ENCODE measurements around the gene LANCL2. TPM values are rescaled to one million over a fixed set of nuclear protein-coding genes. Genes with fewer than 3 reads are reported as not detected.

The LANCL2 gene
- total RNA-seq, 1 experiment from 2014 or later: 21.8 TPM

DNA sequence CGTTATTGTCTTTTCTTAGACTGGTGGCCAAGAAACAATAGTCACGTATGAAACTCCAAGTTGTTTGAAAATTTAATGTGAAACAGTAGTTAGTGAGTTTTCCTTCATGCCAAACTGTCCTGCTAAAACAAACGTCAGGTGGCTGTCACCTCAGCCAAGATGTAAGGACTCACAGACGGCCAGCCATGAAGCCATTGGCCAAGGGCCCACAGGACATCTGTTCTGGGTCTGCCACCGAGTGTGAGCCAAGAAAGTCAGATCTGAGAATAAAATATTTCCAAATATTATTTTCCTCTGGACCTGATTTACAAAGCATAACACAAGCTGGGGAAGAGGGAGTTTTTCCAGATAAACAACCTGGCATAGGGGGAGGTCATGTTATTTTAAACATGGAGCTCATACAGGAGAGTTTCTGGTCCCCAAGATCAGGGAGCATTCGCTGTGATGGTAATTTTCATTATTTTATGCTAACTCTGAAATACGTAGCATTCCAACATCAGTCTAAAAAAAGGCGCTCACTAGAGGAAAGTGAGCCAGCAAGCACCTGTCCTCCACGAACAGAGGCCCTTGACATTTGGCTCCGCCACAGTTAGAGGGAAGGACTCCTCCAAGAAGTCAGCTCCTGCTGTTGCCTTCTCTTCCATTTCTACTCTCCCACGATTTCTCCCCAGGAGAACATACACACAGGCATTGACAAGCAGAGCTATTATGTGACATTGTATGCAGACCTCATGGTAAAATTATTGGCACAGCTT lies 38.9 kb upstream of the LANCL2 start:
- Histone ChIP-seq H3K79me2 (ENCODE audit: low read depth) (no peaks in the 10 kb centered on the region), H3K9me2 (ENCODE audit: insufficient read depth) (peaks cover 3% of the 10 kb centered on the region; the same call in 1 of the 2 replicates), H3K27me3 (ENCODE audit: insufficient read depth, low read depth) (peaks cover 77% of the 10 kb centered on the region), H3K4me1 (replicated peaks; ENCODE audit: insufficient read depth) (no peaks in the 10 kb centered on the region), H3F3A (ENCODE audit: insufficient read depth, low read depth) (no peaks in the 10 kb centered on the region), H3K36me3 (ENCODE audit: low read depth) (no peaks in the 10 kb centered on the region), H3K27ac (no peak overlapping the region), H3K9me3 (ENCODE audit: insufficient read depth, low read depth) (no peaks in the 10 kb centered on the region), H2AFZ (no peak overlapping the region), H3K4me2 (no peak overlapping the region), H3K4me3 (no peak overlapping the region), H4K20me1 (ENCODE audit: insufficient read depth) (no peaks in the 10 kb centered on the region)
- no TSS peak for BruUV-seq (replicated peaks)
- POLR2A ChIA-PET (ENCODE audit: unreplicated experiment): no interaction called here
- no peak for TF ChIP-seq EZH2 (IDR thresholded peaks at IDR 0.05; ENCODE audit: low read depth)
- TF ChIP-seq, protein P1, sequence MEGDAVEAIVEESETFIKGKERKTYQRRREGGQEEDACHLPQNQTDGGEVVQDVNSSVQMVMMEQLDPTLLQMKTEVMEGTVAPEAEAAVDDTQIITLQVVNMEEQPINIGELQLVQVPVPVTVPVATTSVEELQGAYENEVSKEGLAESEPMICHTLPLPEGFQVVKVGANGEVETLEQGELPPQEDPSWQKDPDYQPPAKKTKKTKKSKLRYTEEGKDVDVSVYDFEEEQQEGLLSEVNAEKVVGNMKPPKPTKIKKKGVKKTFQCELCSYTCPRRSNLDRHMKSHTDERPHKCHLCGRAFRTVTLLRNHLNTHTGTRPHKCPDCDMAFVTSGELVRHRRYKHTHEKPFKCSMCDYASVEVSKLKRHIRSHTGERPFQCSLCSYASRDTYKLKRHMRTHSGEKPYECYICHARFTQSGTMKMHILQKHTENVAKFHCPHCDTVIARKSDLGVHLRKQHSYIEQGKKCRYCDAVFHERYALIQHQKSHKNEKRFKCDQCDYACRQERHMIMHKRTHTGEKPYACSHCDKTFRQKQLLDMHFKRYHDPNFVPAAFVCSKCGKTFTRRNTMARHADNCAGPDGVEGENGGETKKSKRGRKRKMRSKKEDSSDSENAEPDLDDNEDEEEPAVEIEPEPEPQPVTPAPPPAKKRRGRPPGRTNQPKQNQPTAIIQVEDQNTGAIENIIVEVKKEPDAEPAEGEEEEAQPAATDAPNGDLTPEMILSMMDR (conservative IDR thresholded peaks at IDR 0.05): no peak
- intact Hi-C loops (cut with micrococcal nuclease; ENCODE audit: unreplicated experiment): no loop called here
- no peak for DNase-seq
- CTCF ChIA-PET: no interaction called here

- DNase-seq: no peak
- CTCF ChIA-PET: no interaction called here
- intact Hi-C loops (cut with micrococcal nuclease; ENCODE audit: unreplicated experiment): no loop called here
- Histone ChIP-seq H4K20me1 (ENCODE audit: insufficient read depth) (no peaks in the 10 kb centered on the region), H3K36me3 (ENCODE audit: low read depth) (no peaks in the 10 kb centered on the region), H3K27ac (no peak overlapping the region), H3K9me3 (ENCODE audit: insufficient read depth, low read depth) (no peaks in the 10 kb centered on the region), H3K4me1 (replicated peaks; ENCODE audit: insufficient read depth) (no peaks in the 10 kb centered on the region), H3K4me2 (no peak overlapping the region), H3K27me3 (ENCODE audit: insufficient read depth, low read depth) (peaks cover 71% of the 10 kb centered on the region), H3F3A (ENCODE audit: insufficient read depth, low read depth) (no peaks in the 10 kb centered on the region), H2AFZ (no peak overlapping the region), H3K4me3 (no peak overlapping the region), H3K9me2 (ENCODE audit: insufficient read depth) (peaks cover 3% of the 10 kb centered on the region; the same call in 1 of the 2 replicates), H3K79me2 (ENCODE audit: low read depth) (no peaks in the 10 kb centered on the region)
- TF ChIP-seq, protein P1 (conservative IDR thresholded peaks at IDR 0.05): no peak
- no peak for TF ChIP-seq EZH2 (IDR thresholded peaks at IDR 0.05; ENCODE audit: low read depth)
- POLR2A ChIA-PET (ENCODE audit: unreplicated experiment): no interaction called here
- BruUV-seq (replicated peaks): no TSS peak
These were observed 38.1 kb upstream of the LANCL2 start for GRCh38 chr7:55326945-55327626.

DNA sequence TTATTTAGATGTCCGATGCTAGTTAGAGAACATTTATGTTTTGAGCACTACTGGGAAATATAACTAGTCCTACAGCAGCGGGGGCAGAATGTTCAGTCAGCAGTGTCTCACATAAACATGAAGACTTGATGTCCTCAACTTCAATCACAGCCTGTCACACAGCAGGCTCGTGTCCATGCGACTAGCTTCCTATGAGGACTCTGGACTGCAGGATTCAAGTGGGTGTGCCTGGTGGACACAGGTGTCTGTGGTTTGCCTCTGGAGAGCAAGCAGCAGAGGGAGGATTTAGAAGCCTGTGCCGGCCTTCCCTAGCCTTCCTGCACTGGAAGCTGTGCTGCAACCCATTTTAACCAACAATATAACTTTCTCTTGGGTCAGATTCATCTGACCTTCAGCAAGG lies 30.0 kb upstream of the LANCL2 start:
- no peaks in the 10 kb centered on the region for H3K9me2 ChIP-seq (ENCODE audit: insufficient read depth)
- no peaks in the 10 kb centered on the region for H3K79me2 ChIP-seq (ENCODE audit: low read depth)
- H3K4me1 ChIP-seq (replicated peaks; ENCODE audit: insufficient read depth): no peaks in the 10 kb centered on the region
- no peaks in the 10 kb centered on the region for H3F3A ChIP-seq (ENCODE audit: insufficient read depth, low read depth)
- no peaks in the 10 kb centered on the region for H4K20me1 ChIP-seq (ENCODE audit: insufficient read depth)
- H3K4me3 ChIP-seq: no peak overlapping the region
- intact Hi-C loops (cut with micrococcal nuclease; ENCODE audit: unreplicated experiment): no loop called here
- H3K36me3 ChIP-seq (ENCODE audit: low read depth): no peaks in the 10 kb centered on the region
- no peak overlapping the region for H3K4me2 ChIP-seq
- no peaks in the 10 kb centered on the region for H3K9me3 ChIP-seq (ENCODE audit: insufficient read depth, low read depth)
- no peak overlapping the region for H3K27ac ChIP-seq
- DNase-seq: no peak
- ChIA-PET CTCF (interaction anchor here (0.6 kb wide), 1 partner anchor 682 kb away, joined by 3 read pairs; no protein-coding TSS in a partner anchor), POLR2A (ENCODE audit: unreplicated experiment) (no interaction called here)
- no peak for TF ChIP-seq EZH2 (IDR thresholded peaks at IDR 0.05; ENCODE audit: low read depth)
- TF ChIP-seq, protein P1 (conservative IDR thresholded peaks at IDR 0.05): no peak
- no TSS peak for BruUV-seq (replicated peaks)
- H3K27me3 ChIP-seq (ENCODE audit: insufficient read depth, low read depth): peaks cover 83% of the 10 kb centered on the region
- H2AFZ ChIP-seq: no peak overlapping the region

Measured in PC-9 (cell line).